Smooth muscle cell (in vitro differentiated cells): ENCODE measurements around the gene PRELP. TPM values are rescaled to one million over a fixed set of nuclear protein-coding genes. Genes with fewer than 3 reads are reported as not detected.
A peak's percentile ranks its signal among the peaks of the same experiment; 100 is the strongest.
"Not testable (repeated sequence)": the region's sequence is repeated elsewhere in the genome, so short reads cannot be mapped to it uniquely, and the experiment has no call there.

Source experiments
- DNase-seq: peaks from one replicate; lab custom pipeline; 2025; ENCODE audit not compliant: unreplicated experiment; lab: John Stamatoyannopoulos, UW
- H2AFZ ChIP-seq: fragments of 200-600 bp; sonication (generic); 2 replicates; pipeline ENCODE4 v1.6.0; 2016; ENCODE audit warnings: antibody characterized with exemption, low read depth, mild to moderate bottlenecking
- H3F3A ChIP-seq: fragments of 200-600 bp; sonication (generic); 2 replicates; pipeline ENCODE4 v1.6.0; 2017; ENCODE audit warnings: antibody characterized with exemption, low read depth
- H3K27ac ChIP-seq: fragments of 200-600 bp; sonication (generic); 2 replicates; pipeline ENCODE4 v1.5.1; 2016; ENCODE audit warnings: low read depth, mild to moderate bottlenecking
- H3K27me3 ChIP-seq: fragments of 200-600 bp; sonication (generic); 2 replicates; pipeline ENCODE4 v1.6.1; 2016; ENCODE audit warnings: low read depth, mild to moderate bottlenecking
- H3K36me3 ChIP-seq: fragments of 200-600 bp; sonication (generic); 2 replicates; pipeline ENCODE4 v1.5.1; 2016; ENCODE audit warnings: low read depth
- H3K4me1 ChIP-seq: fragments of 200-600 bp; sonication (generic); 2 replicates; pipeline ENCODE4 v1.5.1; 2016; ENCODE audit warnings: low read depth
- H3K4me2 ChIP-seq: fragments of 200-600 bp; sonication (generic); 2 replicates; pipeline ENCODE4 v1.6.0; 2016; ENCODE audit warnings: mild to moderate bottlenecking
- H3K4me3 ChIP-seq: fragments of 200-600 bp; sonication (generic); 2 replicates; pipeline ENCODE4 v1.5.1; 2016; ENCODE audit warnings: mild to moderate bottlenecking
- H3K79me2 ChIP-seq: fragments of 200-600 bp; sonication (generic); 2 replicates; pipeline ENCODE4 v1.6.0; 2016; ENCODE audit warnings: low read depth, mild to moderate bottlenecking
- H3K9ac ChIP-seq: fragments of 200-600 bp; sonication (generic); 2 replicates; pipeline ENCODE4 v1.6.0; 2016; ENCODE audit warnings: low read depth
- H3K9me3 ChIP-seq: fragments of 200-600 bp; sonication (generic); replicated peaks from 2 replicates; pipeline ENCODE4 v1.5.1; 2016; ENCODE audit warnings: low read depth
- H4K20me1 ChIP-seq: fragments of 200-600 bp; sonication (generic); 2 replicates; pipeline ENCODE4 v1.6.0; 2016; ENCODE audit warnings: low read depth
- WGBS: methylation state at CpG from one replicate; pipeline ENCODE4 v1.1.7; 2016; ENCODE audit warnings: low lambda C conversion rate; 5-methylcytosine and 5-hydroxymethylcytosine counted together
- polyA plus RNA-seq: library from polyadenylated mRNA; unstranded; fragments of >200 nt; fragmentation: Nextera tagmentation; extraction: Ambion mirVana; gene quantifications from 2 replicates; pipeline ENCODE4 v1.2.1, GENCODE V29; 2016
- total RNA-seq: library from RNA; depleted of rRNA; stranded (reverse); fragments of >200 nt; gene quantifications from 2 replicates; pipeline ENCODE4 v1.2.3, GENCODE V29; 2014
- TF ChIP-seq, protein P1 (sequence below): fragments of 200-600 bp; sonication (generic); IDR thresholded peaks from 2 replicates; pipeline ENCODE4 v1.5.1; 2017; ENCODE audit warnings: borderline replicate concordance, mild to moderate bottlenecking, antibody characterized with exemption; ENCODE audit not compliant: insufficient read depth, poor library complexity, severe bottlenecking

The PRELP gene
- total and polyA plus RNA-seq, 2 experiments from 2014 or later: 0.04 to 2.1 TPM

DNA sequence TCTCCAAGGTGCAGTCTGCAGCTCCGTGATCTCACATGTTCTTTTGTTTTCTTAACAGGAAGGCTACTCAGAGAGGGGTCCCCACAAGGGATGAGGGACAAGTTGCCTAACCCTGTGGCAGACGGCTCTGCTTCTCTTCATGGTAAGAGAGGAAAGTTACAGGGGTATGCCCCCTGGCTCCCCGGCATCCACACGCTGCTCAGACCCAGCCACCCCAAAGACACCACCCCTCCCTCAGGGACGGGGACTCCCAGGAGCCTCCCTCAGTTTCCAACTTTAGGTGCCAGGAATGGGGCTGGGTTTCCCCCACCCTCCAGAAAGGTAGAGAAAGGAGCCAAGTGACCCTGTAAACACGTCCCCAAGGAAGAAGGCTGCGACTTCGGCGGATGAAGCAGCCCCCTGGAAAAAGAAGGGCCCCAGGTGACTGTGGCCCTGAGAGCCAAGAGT lies 38.0 kb downstream of the PRELP start:
- Histone ChIP-seq H3K27me3 (no peaks in the 10 kb centered on the region), H3K9me3 (no peaks in the 10 kb centered on the region), H3F3A (peaks cover 8% of the 10 kb centered on the region), H2AFZ (no peak overlapping the region), H3K4me2 (peak overlapping the region; percentile 81), H4K20me1 (no peaks in the 10 kb centered on the region), H3K36me3 (no peaks in the 10 kb centered on the region), H3K9ac (peak overlapping the region; percentile 96), H3K79me2 (no peaks in the 10 kb centered on the region), H3K27ac (peak overlapping the region; percentile 99), H3K4me3 (no peak overlapping the region), H3K4me1 (peaks cover 35% of the 10 kb centered on the region)
- TF ChIP-seq, protein P1, sequence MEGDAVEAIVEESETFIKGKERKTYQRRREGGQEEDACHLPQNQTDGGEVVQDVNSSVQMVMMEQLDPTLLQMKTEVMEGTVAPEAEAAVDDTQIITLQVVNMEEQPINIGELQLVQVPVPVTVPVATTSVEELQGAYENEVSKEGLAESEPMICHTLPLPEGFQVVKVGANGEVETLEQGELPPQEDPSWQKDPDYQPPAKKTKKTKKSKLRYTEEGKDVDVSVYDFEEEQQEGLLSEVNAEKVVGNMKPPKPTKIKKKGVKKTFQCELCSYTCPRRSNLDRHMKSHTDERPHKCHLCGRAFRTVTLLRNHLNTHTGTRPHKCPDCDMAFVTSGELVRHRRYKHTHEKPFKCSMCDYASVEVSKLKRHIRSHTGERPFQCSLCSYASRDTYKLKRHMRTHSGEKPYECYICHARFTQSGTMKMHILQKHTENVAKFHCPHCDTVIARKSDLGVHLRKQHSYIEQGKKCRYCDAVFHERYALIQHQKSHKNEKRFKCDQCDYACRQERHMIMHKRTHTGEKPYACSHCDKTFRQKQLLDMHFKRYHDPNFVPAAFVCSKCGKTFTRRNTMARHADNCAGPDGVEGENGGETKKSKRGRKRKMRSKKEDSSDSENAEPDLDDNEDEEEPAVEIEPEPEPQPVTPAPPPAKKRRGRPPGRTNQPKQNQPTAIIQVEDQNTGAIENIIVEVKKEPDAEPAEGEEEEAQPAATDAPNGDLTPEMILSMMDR: no peak
- DNase-seq: no peak
- WGBS: 54% methylated on average over 9 of the region's 9 CpGs

DNA sequence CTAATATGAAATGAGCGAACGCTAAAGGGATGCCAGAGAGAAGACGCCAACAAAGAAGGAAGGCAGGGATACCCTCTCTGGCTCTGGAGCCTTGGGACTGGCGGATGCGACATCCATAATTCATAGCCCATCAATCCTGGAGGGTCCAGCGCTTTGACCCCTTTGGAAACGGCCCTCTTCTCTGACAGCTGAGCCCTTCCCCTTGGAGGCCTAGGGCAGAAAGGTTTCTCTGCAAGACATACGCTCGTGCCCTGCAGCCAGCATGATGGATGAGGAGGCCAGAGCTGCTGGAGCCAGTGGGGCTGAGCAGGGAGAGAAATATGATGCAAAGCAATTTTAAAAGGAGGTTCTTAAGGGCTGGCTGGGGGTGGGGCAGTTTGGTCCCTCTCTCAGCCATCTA lies 40.6 kb downstream of the PRELP start:
- H2AFZ ChIP-seq: no peak overlapping the region
- peaks cover 43% of the 10 kb centered on the region for H3K4me1 ChIP-seq
- no peak overlapping the region for H3K4me3 ChIP-seq
- no peak overlapping the region for H3K27ac ChIP-seq
- WGBS: 88% methylated on average over 9 of the region's 9 CpGs
- H3F3A ChIP-seq: peaks cover 8% of the 10 kb centered on the region
- H3K4me2 ChIP-seq: no peak overlapping the region
- H3K27me3 ChIP-seq: no peaks in the 10 kb centered on the region
- DNase-seq: no peak
- no peaks in the 10 kb centered on the region for H3K79me2 ChIP-seq
- H3K9me3 ChIP-seq: no peaks in the 10 kb centered on the region
- H3K9ac ChIP-seq: no peak overlapping the region
- TF ChIP-seq, protein P1: no peak
- H3K36me3 ChIP-seq: no peaks in the 10 kb centered on the region
- H4K20me1 ChIP-seq: no peaks in the 10 kb centered on the region

DNA sequence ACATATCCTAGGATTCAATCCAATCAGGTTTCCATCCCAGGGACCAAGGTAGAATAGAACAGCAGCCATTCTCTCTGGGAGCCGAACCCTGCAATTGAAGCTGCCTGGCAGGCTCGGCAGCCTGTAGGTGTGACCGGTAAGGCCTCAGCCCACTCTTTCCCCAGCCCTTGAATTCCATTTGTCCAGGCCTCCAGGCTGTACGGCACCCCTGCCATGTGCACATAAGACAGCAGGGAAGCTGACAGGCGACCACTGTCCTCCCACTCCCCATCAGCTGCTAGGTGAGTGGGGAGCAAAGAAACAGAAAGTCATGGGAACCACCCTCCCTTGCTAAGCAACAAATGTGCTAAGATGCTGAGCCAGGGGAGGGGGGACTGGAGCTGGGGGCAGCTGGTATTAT lies 41.3 kb downstream of the PRELP start:
- TF ChIP-seq, protein P1: no peak
- no peaks in the 10 kb centered on the region for H3K79me2 ChIP-seq
- no peaks in the 10 kb centered on the region for H4K20me1 ChIP-seq
- peaks cover 8% of the 10 kb centered on the region for H3F3A ChIP-seq
- H3K4me2 ChIP-seq: no peak overlapping the region
- no peaks in the 10 kb centered on the region for H3K9me3 ChIP-seq
- WGBS: 44% methylated on average over 5 of the region's 5 CpGs
- H3K4me1 ChIP-seq: peaks cover 44% of the 10 kb centered on the region
- no peaks in the 10 kb centered on the region for H3K36me3 ChIP-seq
- no peaks in the 10 kb centered on the region for H3K27me3 ChIP-seq
- no peak for DNase-seq
- no peak overlapping the region for H3K27ac ChIP-seq
- H3K4me3 ChIP-seq: no peak overlapping the region
- H3K9ac ChIP-seq: no peak overlapping the region
- H2AFZ ChIP-seq: no peak overlapping the region

DNA sequence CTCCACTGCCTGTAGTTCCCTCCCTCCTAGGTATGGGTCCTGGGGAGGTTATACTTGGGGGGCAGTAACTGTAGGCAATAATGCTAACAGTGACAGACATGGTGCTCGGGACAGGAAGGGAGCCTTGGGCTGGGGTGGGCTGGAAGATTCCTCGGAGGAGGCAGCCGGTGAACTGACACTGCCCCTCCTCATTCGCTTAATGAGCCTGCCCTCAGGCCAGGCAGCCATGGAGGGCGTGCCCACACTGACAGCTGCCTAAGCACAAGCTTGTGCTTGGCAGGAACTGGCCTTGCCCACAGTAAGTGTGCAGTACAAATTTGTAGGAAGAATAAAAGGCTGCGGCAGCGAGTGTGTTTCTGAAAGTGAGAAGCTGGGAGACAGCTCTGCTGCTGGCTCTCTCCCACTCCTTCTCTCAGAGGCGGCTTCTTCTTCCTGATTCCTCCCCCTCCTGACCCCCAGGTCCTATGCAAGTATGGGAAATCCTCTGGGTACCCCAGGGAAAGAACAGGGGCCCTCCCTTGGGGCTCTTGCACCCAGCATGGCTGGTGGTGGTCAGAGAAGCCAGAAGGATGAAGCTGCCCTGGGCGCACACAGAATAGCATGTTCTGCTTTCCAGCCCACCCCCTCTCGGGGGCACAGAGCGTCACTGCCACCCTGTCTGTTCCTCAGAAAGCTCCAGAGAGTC lies 42.0 kb downstream of the PRELP start:
- peaks cover 37% of the 10 kb centered on the region for H3K4me1 ChIP-seq
- no peaks in the 10 kb centered on the region for H3K27me3 ChIP-seq
- H3K4me3 ChIP-seq: no peak overlapping the region
- 62% methylated on average over 11 of the region's 11 CpGs for WGBS
- no peak overlapping the region for H3K4me2 ChIP-seq
- peaks cover 8% of the 10 kb centered on the region for H3F3A ChIP-seq
- no peak overlapping the region for H3K27ac ChIP-seq
- H3K9ac ChIP-seq: no peak overlapping the region
- H2AFZ ChIP-seq: no peak overlapping the region
- H4K20me1 ChIP-seq: no peaks in the 10 kb centered on the region
- TF ChIP-seq, protein P1: no peak
- DNase-seq: no peak
- H3K36me3 ChIP-seq: no peaks in the 10 kb centered on the region
- H3K9me3 ChIP-seq: no peaks in the 10 kb centered on the region
- no peaks in the 10 kb centered on the region for H3K79me2 ChIP-seq

DNA sequence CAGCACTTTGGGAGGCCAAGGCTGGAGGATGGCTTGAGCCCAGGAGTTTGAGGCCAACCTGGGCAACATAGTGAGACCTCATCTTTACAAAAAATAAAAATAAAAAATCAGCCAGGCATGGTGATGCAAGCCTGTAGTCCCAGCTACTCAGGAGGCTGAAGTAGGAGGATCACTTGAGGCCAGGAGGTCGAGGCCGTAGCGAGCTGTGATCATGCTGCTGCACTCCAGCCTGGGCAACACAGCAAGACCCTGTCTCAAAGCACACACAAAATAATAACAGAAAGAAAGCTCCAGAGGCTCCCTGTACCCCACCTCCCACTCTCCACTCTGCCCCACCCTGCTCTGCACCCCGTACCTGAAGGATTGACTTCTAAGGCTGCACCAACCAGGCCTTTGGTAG lies 42.5 kb downstream of the PRELP start:
- H4K20me1 ChIP-seq, H3K4me2 ChIP-seq, DNase-seq, H3K79me2 ChIP-seq, H3K36me3 ChIP-seq, H3F3A ChIP-seq, H2AFZ ChIP-seq, H3K4me3 ChIP-seq, H3K9me3 ChIP-seq, H3K27me3 ChIP-seq, H3K27ac ChIP-seq, H3K9ac ChIP-seq: not testable (repeated sequence)
- WGBS: 95% methylated on average over 4 of the region's 4 CpGs
- H3K4me1 ChIP-seq: peaks cover 33% of the 10 kb centered on the region
